IMR-90 (cell line): ENCODE measurements around the gene TIMM44. TPM values are rescaled to one million over a fixed set of nuclear protein-coding genes. Genes with fewer than 3 reads are reported as not detected.

Source experiments
- ATAC-seq: fragments of 200-7000 bp; cut with Tn5 transposase; 2 replicates; pipeline ENCODE4 v1.9.1; 2020; ENCODE audit warnings: low read depth, mild to moderate bottlenecking, moderate library complexity
- BruUV-seq: library from RNA; stranded (reverse); fragments of 400-500 nt; replicated peaks from 2 replicates; lab custom pipeline; 2021; lab: Mats Ljungman, UMichigan
- CTCF ChIA-PET: fragments of 300-600 bp; formaldehyde crosslinking; extraction: SDS; loops from one replicate; lab custom pipeline; 2021; ENCODE audit warnings: antibody characterized with exemption; lab: Yijun Ruan, JAX
- POLR2A ChIA-PET: fragments of 300-600 bp; sonication (Branson Sonifier 250); formaldehyde crosslinking; loops from one replicate; lab custom pipeline; 2022; ENCODE audit warnings: antibody characterized with exemption; ENCODE audit not compliant: unreplicated experiment; lab: Charles Lee
- DNase-seq: peaks from one replicate; pipeline ENCODE4 v3.0.0; 2013
- H2AFZ ChIP-seq: replicated peaks from 2 replicates; pipeline ENCODE3; 2013; ENCODE audit warnings: low read length, mild to moderate bottlenecking; ENCODE audit not compliant: poor library complexity
- H2AK5ac ChIP-seq: 2 replicates; pipeline ENCODE4 v1.6.1; 2013; ENCODE audit warnings: low read depth, low read length, inconsistent platforms
- H2AK9ac ChIP-seq: replicated peaks from 2 replicates; pipeline ENCODE3; 2013; ENCODE audit warnings: mild to moderate bottlenecking, low read depth, low read length, moderate library complexity; ENCODE audit not compliant: poor library complexity
- H2BK120ac ChIP-seq: 2 replicates; pipeline ENCODE4 v1.6.1; 2013; ENCODE audit warnings: low read depth, low read length, inconsistent platforms
- H2BK15ac ChIP-seq: 3 replicates; pipeline ENCODE4 v1.6.1; 2013; ENCODE audit warnings: low read depth, low read length, inconsistent platforms
- H2BK20ac ChIP-seq: 2 replicates; pipeline ENCODE4 v1.6.1; 2013; ENCODE audit warnings: low read depth, mild to moderate bottlenecking, inconsistent platforms, low read length, moderate library complexity
- H2BK5ac ChIP-seq: 2 replicates; pipeline ENCODE4 v1.6.1; 2013; ENCODE audit warnings: mild to moderate bottlenecking, low read depth, low read length, inconsistent platforms; ENCODE audit not compliant: poor library complexity, severe bottlenecking
- H3K14ac ChIP-seq: replicated peaks from 2 replicates; pipeline ENCODE4 v1.6.1; 2013; ENCODE audit warnings: low read depth, low read length, inconsistent platforms
- H3K18ac ChIP-seq: 2 replicates; pipeline ENCODE4 v1.6.1; 2013; ENCODE audit warnings: low read depth, low read length, control low read depth
- H3K23ac ChIP-seq: 2 replicates; pipeline ENCODE4 v1.6.1; 2013; ENCODE audit warnings: low read depth, low read length, inconsistent platforms
- H3K27ac ChIP-seq: 2 replicates; pipeline ENCODE4 v1.5.1; 2013; ENCODE audit warnings: mild to moderate bottlenecking, control low read depth, low read length; ENCODE audit not compliant: insufficient read depth
- H3K27me3 ChIP-seq: 2 replicates; pipeline ENCODE4 v1.6.1; 2013; ENCODE audit warnings: low read length; ENCODE audit not compliant: control insufficient read depth, insufficient read depth
- H3K36me3 ChIP-seq: 2 replicates; pipeline ENCODE4 v1.6.1; 2013; ENCODE audit warnings: low read length, mixed read lengths; ENCODE audit not compliant: control insufficient read depth, insufficient read depth
- H3K4ac ChIP-seq: 2 replicates; pipeline ENCODE4 v1.6.1; 2013; ENCODE audit warnings: low read depth, low read length, inconsistent platforms
- H3K4me1 ChIP-seq: 2 replicates; pipeline ENCODE4 v1.6.1; 2013; ENCODE audit warnings: low read length, mixed read lengths; ENCODE audit not compliant: control insufficient read depth, insufficient read depth
- H3K4me2 ChIP-seq: 2 replicates; pipeline ENCODE4 v1.6.1; 2013; ENCODE audit warnings: low read depth, mild to moderate bottlenecking, control low read depth, low read length, moderate library complexity
- H3K4me3 ChIP-seq: 2 replicates; pipeline ENCODE4 v1.5.1; 2013; ENCODE audit warnings: low read depth, mild to moderate bottlenecking, control low read depth, low read length, moderate library complexity; ENCODE audit not compliant: insufficient read depth
- H3K56ac ChIP-seq: 2 replicates; pipeline ENCODE4 v1.6.1; 2013; ENCODE audit warnings: low read length, inconsistent platforms; ENCODE audit not compliant: insufficient read depth; ENCODE audit errors: extremely low read depth
- H3K79me1 ChIP-seq, 2 experiments: 2 replicates each; pipeline ENCODE4 v1.6.1; 2013; ENCODE audit warnings: low read length in 2 of 2, inconsistent platforms in 1 of 2, low read depth in 1 of 2
- H3K9ac ChIP-seq: 2 replicates; pipeline ENCODE4 v1.6.1; 2013; ENCODE audit warnings: low read depth, low read length, control low read depth
- H3K9me1 ChIP-seq: 2 replicates; pipeline ENCODE4 v1.6.1; 2013; ENCODE audit warnings: low read length, inconsistent platforms; ENCODE audit not compliant: insufficient read depth
- H3K9me3 ChIP-seq: 2 replicates; pipeline ENCODE4 v1.6.1; 2013; ENCODE audit warnings: low read length; ENCODE audit not compliant: control insufficient read depth, insufficient read depth
- H4K20me1 ChIP-seq: 2 replicates; pipeline ENCODE4 v1.6.1; 2013; ENCODE audit warnings: low read length, inconsistent platforms; ENCODE audit not compliant: insufficient read depth
- H4K5ac ChIP-seq: 2 replicates; pipeline ENCODE4 v1.6.1; 2013; ENCODE audit warnings: mild to moderate bottlenecking, low read depth, low read length, control low read depth
- H4K8ac ChIP-seq, 2 experiments: 2 replicates each; pipeline ENCODE4 v1.6.1; 2013; ENCODE audit warnings: low read depth in 2 of 2, low read length in 2 of 2, control low read depth in 1 of 2, inconsistent platforms in 1 of 2
- H4K91ac ChIP-seq: 2 replicates; pipeline ENCODE4 v1.6.1; 2013; ENCODE audit warnings: low read depth, low read length, inconsistent platforms; ENCODE audit not compliant: insufficient read depth
- FOS ChIP-seq: fragments of 150-350 bp; IDR thresholded peaks from 2 replicates; pipeline ENCODE4 v1.6.1; 2016; ENCODE audit warnings: low read depth, low read length
- MAFK ChIP-seq: IDR thresholded peaks from 2 replicates; pipeline ENCODE4 v1.6.1; 2012; ENCODE audit warnings: low read depth, low read length, improper control_type of control experiment
- MAZ ChIP-seq: IDR thresholded peaks from 2 replicates; pipeline ENCODE4 v1.6.1; 2012; ENCODE audit warnings: low read depth, mild to moderate bottlenecking, low read length, improper control_type of control experiment, moderate library complexity, borderline replicate concordance
- RAD21 ChIP-seq: IDR thresholded peaks from 2 replicates; pipeline ENCODE4 v1.6.1; 2012; ENCODE audit warnings: low read length, improper control_type of control experiment
- WGBS, 2 experiments: methylation state at CpG; one replicate each; pipeline versions ENCODE4 v1.1.5 to v1.1.7; 2013; ENCODE audit warnings: missing lambda C conversion rate in 2 of 2; ENCODE audit not compliant: insufficient read length in 1 of 2; ENCODE audit errors: extremely low coverage in 2 of 2; 5-methylcytosine and 5-hydroxymethylcytosine counted together
- dilution Hi-C: fragments of 300-500 bp; cut with HindIII; formaldehyde crosslinking; loops from one replicate; pipeline ENCODE4 v1.14.3; 2018; ENCODE audit warnings: low sequenced_read_pairs; ENCODE audit not compliant: unreplicated experiment
- in situ Hi-C: fragments of 300-500 bp; cut with MboI; formaldehyde crosslinking; loops from 3 replicates; pipeline ENCODE4 v1.14.3; 2019; ENCODE audit warnings: low sequenced_read_pairs, inconsistent platforms, mixed read lengths
- intact Hi-C: fragments of 100-400 bp; cut with micrococcal nuclease; formaldehyde crosslinking; loops from 2 replicates; pipeline ENCODE4 v1.10.0; 2022
- polyA plus RNA-seq, 3 experiments: library from polyadenylated mRNA; depleted of rRNA; stranded (reverse); fragments of >200 nt; gene quantifications; 2 replicates each; pipeline ENCODE4 v1.2.3, GENCODE V29; 2012; ENCODE audit warnings: low replicate concordance in 1 of 3
- total RNA-seq: library from RNA; depleted of rRNA; stranded (reverse); fragments of >200 nt; gene quantifications from 2 replicates; pipeline ENCODE4 v1.2.3, GENCODE V29; 2012

Gene TIMM44
- total and polyA plus RNA-seq, 2 of the 4 experiments (the other 2 are of a cell fraction): 37.6 to 52.3 TPM

DNA sequence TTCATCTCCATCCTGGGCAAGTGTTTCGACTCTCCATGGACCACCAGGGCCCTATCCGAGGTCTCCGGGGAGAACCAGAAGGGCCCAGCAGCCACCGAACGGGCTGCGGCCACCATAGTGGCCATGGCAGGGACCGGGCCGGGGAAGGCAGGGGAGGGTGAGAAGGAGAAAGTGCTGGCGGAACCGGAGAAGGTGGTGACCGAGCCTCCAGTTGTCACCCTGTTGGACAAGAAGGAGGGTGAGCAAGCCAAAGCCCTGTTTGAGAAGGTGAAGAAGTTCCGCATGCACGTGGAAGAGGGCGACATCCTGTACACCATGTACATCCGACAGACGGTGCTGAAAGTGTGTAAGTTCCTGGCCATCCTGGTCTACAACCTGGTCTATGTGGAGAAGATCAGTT is 44.5 kb downstream of the TIMM44 start:
- DNase-seq (no peak), ATAC-seq (no peak)
- Histone ChIP-seq H3K9me1 (peaks cover 8% of the 10 kb centered on the region), H2BK5ac (no peak overlapping the region), H4K20me1 (no peaks in the 10 kb centered on the region), H3K9me3 (no peaks in the 10 kb centered on the region), H3K4me2 (no peak overlapping the region), H3K4ac (no peak overlapping the region), H3K18ac (no peak overlapping the region), H2BK20ac (no peak overlapping the region), H3K36me3 (peaks cover 16% of the 10 kb centered on the region), H4K91ac (no peak overlapping the region), H3K56ac (no peak overlapping the region), H3K27ac (no peak overlapping the region), H2AK9ac (no peak overlapping the region), H3K4me1 (peaks cover 3% of the 10 kb centered on the region; the same call in 1 of the 2 replicates), H4K5ac (no peak overlapping the region), H2BK120ac (no peak overlapping the region), H4K8ac (no peak overlapping the region), H3K4me3 (no peak overlapping the region), H3K9ac (no peak overlapping the region), H2AFZ (no peak overlapping the region), H3K27me3 (no peaks in the 10 kb centered on the region), H3K23ac (no peak overlapping the region), H3K14ac (no peak overlapping the region), H2AK5ac (no peak overlapping the region), H3K79me1 (peaks cover 4 to 20% of the 10 kb centered on the region in 2 experiments; a peak in 2 of 4 replicates), H2BK15ac (no peak overlapping the region)
- ChIA-PET POLR2A (interaction anchor here (0.5 kb wide), 1 partner anchor 16 kb away, joined by 5 read pairs; no protein-coding TSS in a partner anchor), CTCF (interaction anchor here (0.6 kb wide), 1 partner anchor 13 kb away, joined by 4 read pairs; no protein-coding TSS in a partner anchor)
- in situ Hi-C loops (no loop called here), dilution Hi-C loops (no loop called here), intact Hi-C loops (no loop called here)
- 95% methylated on average over 10 of the region's 16 CpGs; no CpG with 5 or more reads in 1 of the 2 experiments for WGBS, 2 experiments
- TF ChIP-seq FOS (no peak), MAFK (no peak), MAZ (no peak), RAD21 (no peak)
- BruUV-seq: no TSS peak
